ENCODE measurements around the gene SEMA4B.

DNA sequence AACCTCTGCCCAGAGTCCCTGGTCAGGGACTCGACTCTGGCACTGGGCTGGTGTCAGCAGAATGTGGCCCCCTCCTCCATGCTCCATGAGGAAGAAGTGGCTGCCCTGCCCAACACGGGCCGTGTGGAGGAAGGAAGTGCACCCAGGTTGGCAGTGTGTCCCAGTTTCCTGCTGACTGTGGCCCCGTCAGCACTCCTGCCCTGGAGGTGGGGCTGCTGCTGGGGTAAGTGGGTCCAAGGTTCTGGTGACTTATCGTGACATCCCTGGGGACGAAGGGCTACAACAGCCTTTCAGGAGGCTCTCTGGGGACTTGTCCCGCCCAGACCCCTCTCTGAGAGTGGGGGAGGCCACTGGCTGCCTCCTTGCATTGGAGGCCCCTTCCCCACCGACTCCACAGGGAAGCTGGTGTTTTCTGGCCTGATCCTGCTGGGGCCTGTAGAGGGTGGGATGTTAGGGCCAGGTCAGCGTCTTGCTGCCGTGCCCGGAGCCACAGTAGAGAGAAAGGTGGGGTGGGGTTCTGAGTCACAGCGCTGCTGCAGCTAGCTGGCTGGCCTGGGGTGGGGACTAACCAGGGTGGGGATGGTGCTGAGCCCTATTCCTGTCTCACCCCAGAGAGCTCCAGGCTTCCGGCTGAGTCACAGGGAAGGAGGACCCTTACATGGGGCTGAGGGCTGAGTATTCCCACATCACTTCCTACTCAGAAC lies 10.5 kb downstream of the SEMA4B start:
- TF ChIP-seq POLR2A (IDR thresholded peaks at IDR 0.05) = peak; percentile 44 to 77
- TF ChIP-seq, protein P1, sequence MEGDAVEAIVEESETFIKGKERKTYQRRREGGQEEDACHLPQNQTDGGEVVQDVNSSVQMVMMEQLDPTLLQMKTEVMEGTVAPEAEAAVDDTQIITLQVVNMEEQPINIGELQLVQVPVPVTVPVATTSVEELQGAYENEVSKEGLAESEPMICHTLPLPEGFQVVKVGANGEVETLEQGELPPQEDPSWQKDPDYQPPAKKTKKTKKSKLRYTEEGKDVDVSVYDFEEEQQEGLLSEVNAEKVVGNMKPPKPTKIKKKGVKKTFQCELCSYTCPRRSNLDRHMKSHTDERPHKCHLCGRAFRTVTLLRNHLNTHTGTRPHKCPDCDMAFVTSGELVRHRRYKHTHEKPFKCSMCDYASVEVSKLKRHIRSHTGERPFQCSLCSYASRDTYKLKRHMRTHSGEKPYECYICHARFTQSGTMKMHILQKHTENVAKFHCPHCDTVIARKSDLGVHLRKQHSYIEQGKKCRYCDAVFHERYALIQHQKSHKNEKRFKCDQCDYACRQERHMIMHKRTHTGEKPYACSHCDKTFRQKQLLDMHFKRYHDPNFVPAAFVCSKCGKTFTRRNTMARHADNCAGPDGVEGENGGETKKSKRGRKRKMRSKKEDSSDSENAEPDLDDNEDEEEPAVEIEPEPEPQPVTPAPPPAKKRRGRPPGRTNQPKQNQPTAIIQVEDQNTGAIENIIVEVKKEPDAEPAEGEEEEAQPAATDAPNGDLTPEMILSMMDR (IDR thresholded peaks at IDR 0.05) = no peak

Data from Peyer's patch (tissue), 4 donors.